ENCODE results near the gene MAPKAP1. TPM values are rescaled to one million over a fixed set of nuclear protein-coding genes. Genes with fewer than 3 reads are reported as not detected.

Gene MAPKAP1
- total and polyA plus RNA-seq, 2 of the 13 experiments (the other 11 are each of a cell fraction or from before 2014, with no cell fraction given), result 45.0 to 64.3 TPM

- TF ChIP-seq MTA1 (CRISPR knock-in tag; IDR thresholded peaks at IDR 0.05; ENCODE audit: borderline replicate concordance) (peak; percentile 70; the same call in 1 of the 2 replicates), CENPBD1 (CRISPR knock-in tag; IDR thresholded peaks at IDR 0.05; ENCODE audit: borderline replicate concordance, low read depth) (no peak), TP53 (CRISPR knock-in tag; conservative IDR thresholded peaks at IDR 0.05) (peak; percentile 89; the same call in 1 of the 2 replicates), ZFP82 (CRISPR knock-in tag; IDR thresholded peaks at IDR 0.05; ENCODE audit: borderline replicate concordance) (no peak; the same call in 1 of the 2 replicates), UBTF (CRISPR knock-in tag; IDR thresholded peaks at IDR 0.05) (peak; percentile 69), NCOR1 (IDR thresholded peaks at IDR 0.05; ENCODE audit: borderline replicate concordance, low read length) (no peak), PAX8 (CRISPR knock-in tag; IDR thresholded peaks at IDR 0.05; ENCODE audit: borderline replicate concordance) (peak; percentile 95; the same call in 1 of the 2 replicates), KDM6A (CRISPR knock-in tag; IDR thresholded peaks at IDR 0.05; ENCODE audit: low read depth) (no peak), ZBTB43 (CRISPR knock-in tag; conservative IDR thresholded peaks at IDR 0.05) (peak; percentile 92), ZNF562 (CRISPR knock-in tag; IDR thresholded peaks at IDR 0.05; ENCODE audit: borderline replicate concordance) (peak; percentile 90; the same call in 1 of the 2 replicates), BCL6 (CRISPR knock-in tag; IDR thresholded peaks at IDR 0.05) (peak; percentile 62), ATF3 (CRISPR knock-in tag; IDR thresholded peaks at IDR 0.05) (0 out of 2 replicates have a peak, but pooled peaks have one; percentile 7), TBX2 (CRISPR knock-in tag; IDR thresholded peaks at IDR 0.05; ENCODE audit: borderline replicate concordance) (peak; percentile 96), TOPORS (CRISPR knock-in tag; IDR thresholded peaks at IDR 0.05) (peak; percentile 89), GATAD1 (CRISPR knock-in tag; IDR thresholded peaks at IDR 0.05) (no peak; the same call in 1 of the 2 replicates), NFAT5 (CRISPR knock-in tag; IDR thresholded peaks at IDR 0.05) (peak; percentile 96), HMG20A (CRISPR knock-in tag; IDR thresholded peaks at IDR 0.05; ENCODE audit: borderline replicate concordance) (peak; percentile 30; the same call in 1 of the 2 replicates), LBX2 (CRISPR knock-in tag; IDR thresholded peaks at IDR 0.05; ENCODE audit: borderline replicate concordance) (peak; percentile 81; the same call in 1 of the 2 replicates)
Measured at GRCh38 chr9:125746017-125746773, 39.2 kb upstream of the MAPKAP1 start (continued).

All from HepG2 (cell line).